Heart right ventricle (tissue), 16 donors: ENCODE results near the gene TRERF1. TPM values are rescaled to one million over a fixed set of nuclear protein-coding genes. Genes with fewer than 3 reads are reported as not detected.
A peak's percentile ranks its signal among the peaks of the same experiment; 100 is the strongest.

Experiments
- ATAC-seq, 8 donors: fragments of 200-7000 bp; cut with Tn5 transposase; one replicate each; pipeline ENCODE4 v1.9.1; 2020; ENCODE audit warnings: mild to moderate bottlenecking in 8 of 8, moderate library complexity in 8 of 8, moderate number of reproducible peaks in 1 of 8
- DNase-seq, 2 donors: peaks; one replicate each; pipeline ENCODE4 v3.0.0-alpha.2; 2020
- H3K27ac ChIP-seq, 10 donors: fragments of 200-600 bp; sonication (generic) in 2 of 10; one replicate each; pipeline versions ENCODE4 v1.5.0 to v1.8.0; 2020 to 2022; ENCODE audit warnings: mild to moderate bottlenecking in 3 of 10
- H3K27me3 ChIP-seq, 7 donors: fragments of 200-600 bp; one replicate each; pipeline ENCODE4 v1.8.0; 2021 to 2022; ENCODE audit warnings: mild to moderate bottlenecking in 2 of 7
- H3K36me3 ChIP-seq, 9 donors: fragments of 200-600 bp; sonication (generic) in 1 of 9; one replicate each; pipeline versions ENCODE4 v1.5.0 to v1.8.0; 2020 to 2022; ENCODE audit warnings: mild to moderate bottlenecking in 2 of 9
- H3K4me1 ChIP-seq, 9 donors: fragments of 200-600 bp; sonication (generic) in 1 of 9; one replicate each; pipeline versions ENCODE4 v1.5.0 to v1.8.0; 2020 to 2022; ENCODE audit warnings: mild to moderate bottlenecking in 4 of 9
- H3K4me3 ChIP-seq, 10 donors: fragments of 200-600 bp; sonication (generic) in 2 of 10; one replicate each; pipeline versions ENCODE4 v1.5.0 to v1.8.0; 2020 to 2022; ENCODE audit warnings: mild to moderate bottlenecking in 7 of 10, moderate library complexity in 2 of 10
- H3K9me3 ChIP-seq, 11 donors: fragments of 200-600 bp in 10 of 11; sonication (generic) in 2 of 11; one replicate each; pipeline versions ENCODE4 v1.5.0 to v1.8.0; 2013 to 2022; ENCODE audit warnings: mild to moderate bottlenecking in 2 of 11, control low read depth in 1 of 11, moderate library complexity in 1 of 11
- WGBS, 2 donors: extraction: QIAGEN DNeasy Blood & Tissue Kit; methylation state at CpG; one replicate each; pipeline ENCODE4 v1.1.7; 2013; ENCODE audit warnings: inconsistent platforms in 1 of 2; 5-methylcytosine and 5-hydroxymethylcytosine counted together
- intact Hi-C, 10 donors: fragments of 100-400 bp; cut with DNase I; formaldehyde crosslinking; loops; one replicate each; pipeline versions ENCODE4 v1.11.1 to v1.14.2; 2022
- polyA plus RNA-seq, 2 donors: library from polyadenylated mRNA; stranded (reverse); fragments of 200-250 nt; gene quantifications; one replicate each; pipeline ENCODE4 v1.2.3, GENCODE V29; 2013
- total RNA-seq, 10 donors: library from RNA; stranded (reverse); fragmentation: NEBNext Ultra II Directional in 3 of 10; extraction: Animal tissue kit (Norgen Biotek cat#: 25700) in 3 of 10; gene quantifications; one replicate each; pipeline versions ENCODE4 v1.2.1 to v1.2.4, GENCODE V29; 2021 to 2023
- TF ChIP-seq, protein P1 (sequence below), 9 donors: fragments of 200-600 bp; sonication (generic) in 2 of 9; IDR thresholded peaks; one replicate each; pipeline versions ENCODE4 v1.5.0 to v1.8.0; 2021 to 2022; ENCODE audit warnings: antibody characterized with exemption in 9 of 9, mild to moderate bottlenecking in 5 of 9, moderate library complexity in 1 of 9
- donor health status: Arrhythmogenic right ventricular cardiomyopathy.
- donor health status: ischemic (EF 13 %, LVEDD 7.1; RV severe dilation, severe dysfunction).
- donor health status: healthy with polysubstance abuse.
- donor health status: DM: no; HTN: yes; CAD: no.
- donor health status: DM: no; HTN: no; CAD: no.
- donor health status: ischemic (EF 25% LVEDD 6.9; RV normal size, moderate dysfunction).
- donor health status: ischemic (EF 25% LVEDD 5.7; RV mildly dilated, moderate dysfunction).
- donor health status: healthy.
- donor health status: DM: yes; HTN: yes; CAD: no.
- donor health status: Ischemic cardiomyopathy.
- donor health status: ischemic (EF 35%, LVEDD 5.7; RV mildly dilated, moderate dysfunction).
- donor health status: nonischemic (EF 11% LVEDD 7.7; RV severe dilation, severe dysfunction).
- donor health status: DM: yes; HTN: yes; CAD: no.
- donor health status: PGD.
- donor health status: ischemic (EF 29% LVEDD 5.4; RV normal size, mild dysfunction).
- donor health status: nonischemic (EF 23%, LVEDD 6.1; RV moderate dilation, normal function).

Gene TRERF1
- total and polyA plus RNA-seq, 12 donors: 0.75 to 2.8 (median 1.6) TPM

GRCh38 chr6:42427871-42428270 lies 23.9 kb downstream of the TRERF1 start:
- Histone ChIP-seq H3K4me1 (peaks cover 0 to 31% (median 17%) of the 10 kb centered on the region in 9 donors), H3K27me3 (no peaks in the 10 kb centered on the region), H3K4me3 (no peak overlapping the region), H3K36me3 (no peaks in the 10 kb centered on the region), H3K27ac (peak overlapping the region in 7 of 10 donors; percentile 7 to 82 (median 60)), H3K9me3 (peaks cover 0 to 1% (median 0%) of the 10 kb centered on the region in 11 donors)
- WGBS, 2 donors: 76 to 87% methylated on average over 2 of the region's 2 CpGs
- ATAC-seq: no peak
- intact Hi-C loops: no loop called here
- DNase-seq: no peak
- TF ChIP-seq, protein P1, sequence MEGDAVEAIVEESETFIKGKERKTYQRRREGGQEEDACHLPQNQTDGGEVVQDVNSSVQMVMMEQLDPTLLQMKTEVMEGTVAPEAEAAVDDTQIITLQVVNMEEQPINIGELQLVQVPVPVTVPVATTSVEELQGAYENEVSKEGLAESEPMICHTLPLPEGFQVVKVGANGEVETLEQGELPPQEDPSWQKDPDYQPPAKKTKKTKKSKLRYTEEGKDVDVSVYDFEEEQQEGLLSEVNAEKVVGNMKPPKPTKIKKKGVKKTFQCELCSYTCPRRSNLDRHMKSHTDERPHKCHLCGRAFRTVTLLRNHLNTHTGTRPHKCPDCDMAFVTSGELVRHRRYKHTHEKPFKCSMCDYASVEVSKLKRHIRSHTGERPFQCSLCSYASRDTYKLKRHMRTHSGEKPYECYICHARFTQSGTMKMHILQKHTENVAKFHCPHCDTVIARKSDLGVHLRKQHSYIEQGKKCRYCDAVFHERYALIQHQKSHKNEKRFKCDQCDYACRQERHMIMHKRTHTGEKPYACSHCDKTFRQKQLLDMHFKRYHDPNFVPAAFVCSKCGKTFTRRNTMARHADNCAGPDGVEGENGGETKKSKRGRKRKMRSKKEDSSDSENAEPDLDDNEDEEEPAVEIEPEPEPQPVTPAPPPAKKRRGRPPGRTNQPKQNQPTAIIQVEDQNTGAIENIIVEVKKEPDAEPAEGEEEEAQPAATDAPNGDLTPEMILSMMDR (IDR thresholded peaks at IDR 0.05): no peak

DNA sequence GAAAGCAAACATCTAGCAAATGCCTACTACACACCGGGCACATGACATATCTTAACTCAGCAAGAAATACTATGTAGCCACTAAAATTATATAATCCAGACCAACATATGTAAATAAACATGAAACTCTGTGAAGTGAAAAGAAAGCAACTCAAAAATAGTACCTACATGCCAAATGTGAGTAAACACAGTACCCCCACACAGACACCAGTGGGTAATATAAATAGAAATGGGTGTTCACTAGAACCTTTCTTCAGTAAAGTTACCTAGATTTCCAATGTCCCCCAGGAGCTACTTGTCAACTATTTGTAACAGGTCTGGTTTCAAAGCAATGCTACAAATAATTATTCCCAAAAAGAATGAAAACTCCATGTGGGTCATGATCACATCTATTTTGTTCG lies 25.5 kb downstream of the TRERF1 start:
- ATAC-seq: no peak
- intact Hi-C loops: no loop called here

DNA sequence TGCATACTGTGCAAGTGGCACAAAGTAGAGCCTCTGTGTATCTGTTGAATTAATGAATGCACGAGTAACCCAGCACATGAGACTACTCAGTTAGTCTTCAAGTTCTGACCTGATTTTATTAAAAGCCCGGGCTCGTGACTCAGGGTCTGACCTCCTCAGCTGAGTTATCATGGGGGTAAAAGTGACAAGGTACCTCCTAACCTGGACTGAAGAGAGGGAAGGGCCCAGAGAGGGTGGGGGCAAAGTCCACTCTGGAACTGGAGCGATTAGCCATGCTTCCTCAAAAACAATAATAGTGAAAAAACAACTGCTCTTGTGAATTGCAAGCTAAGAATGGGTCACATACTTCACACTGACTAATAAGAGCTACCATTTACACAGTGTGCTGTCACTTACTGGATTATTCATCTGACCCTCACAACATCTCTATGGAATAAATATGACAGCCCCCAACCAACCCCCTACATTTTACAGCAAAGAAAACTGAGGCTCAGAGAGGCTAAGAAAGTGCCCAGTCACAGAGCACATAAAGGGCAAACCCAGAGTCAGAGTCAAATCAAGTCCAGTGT lies 26.7 kb downstream of the TRERF1 start:
- TF ChIP-seq, protein P1 (IDR thresholded peaks at IDR 0.05): no peak
- no peaks in the 10 kb centered on the region for H3K27me3 ChIP-seq
- no peak overlapping the region for H3K27ac ChIP-seq
- WGBS, 2 donors: 77 to 86% methylated on average over 4 of the region's 4 CpGs
- no peaks in the 10 kb centered on the region for H3K36me3 ChIP-seq
- no peaks in the 10 kb centered on the region for H3K9me3 ChIP-seq
- ATAC-seq: no peak
- H3K4me3 ChIP-seq: no peak overlapping the region
- peaks cover 0 to 31% (median 17%) of the 10 kb centered on the region in 9 donors for H3K4me1 ChIP-seq
- no peak for DNase-seq
- intact Hi-C loops: no loop called here

More for the DNA sequence above, 25.5 kb downstream of the TRERF1 start:
- Histone ChIP-seq H3K36me3 (no peaks in the 10 kb centered on the region), H3K9me3 (no peaks in the 10 kb centered on the region), H3K27me3 (no peaks in the 10 kb centered on the region), H3K4me3 (no peak overlapping the region), H3K4me1 (peaks cover 0 to 31% (median 17%) of the 10 kb centered on the region in 9 donors), H3K27ac (no peak overlapping the region)
- TF ChIP-seq, protein P1 (IDR thresholded peaks at IDR 0.05): no peak
- no peak for DNase-seq
- WGBS, 2 donors: 96% methylated on average over 2 of the region's 2 CpGs

- H3K4me1 ChIP-seq: peaks cover 0 to 13% (median 7%) of the 10 kb centered on the region in 9 donors
- intact Hi-C loops: no loop called here
- H3K4me3 ChIP-seq: no peak overlapping the region
- ATAC-seq (no peak), DNase-seq (no peak)
- WGBS, 2 donors: 93 to 96% methylated on average over 8 of the region's 8 CpGs
- no peak overlapping the region for H3K27ac ChIP-seq
- TF ChIP-seq, protein P1 (IDR thresholded peaks at IDR 0.05): no peak
- H3K27me3 ChIP-seq: no peaks in the 10 kb centered on the region
- no peaks in the 10 kb centered on the region for H3K36me3 ChIP-seq
- H3K9me3 ChIP-seq: no peaks in the 10 kb centered on the region
Measured at GRCh38 chr6:42423244-42423643, 28.5 kb downstream of the TRERF1 start.
